Measurements from ENCODE around the gene PTPRT.

PTPRT gene

GRCh38 chr20:42549496-42549895 is 640.2 kb downstream of the PTPRT start:
- no peak for TF ChIP-seq CTCF (IDR thresholded peaks at IDR 0.05; ENCODE audit: extremely low read depth, insufficient read depth, missing control alignments)
- in situ Hi-C loops (cut with MboI; ENCODE audit: low pct_unique_long_range_greater_than_20kb, low sequenced_read_pairs, unreplicated experiment), result no loop called here
- DNase-seq (ENCODE audit: low spot score), result no peak

- DNase-seq (ENCODE audit: low spot score), result no peak
- TF ChIP-seq CTCF (IDR thresholded peaks at IDR 0.05; ENCODE audit: extremely low read depth, insufficient read depth, missing control alignments), result no peak
- in situ Hi-C loops (cut with MboI; ENCODE audit: low pct_unique_long_range_greater_than_20kb, low sequenced_read_pairs, unreplicated experiment), result no loop called here
Measured at GRCh38 chr20:42544926-42545325, 644.8 kb downstream of the PTPRT start.

- in situ Hi-C loops (cut with MboI; ENCODE audit: low pct_unique_long_range_greater_than_20kb, low sequenced_read_pairs, unreplicated experiment), result no loop called here
- no peak for TF ChIP-seq CTCF (IDR thresholded peaks at IDR 0.05; ENCODE audit: extremely low read depth, insufficient read depth, missing control alignments)
- DNase-seq (ENCODE audit: low spot score), result no peak
Measured at GRCh38 chr20:42532831-42533230, 656.9 kb downstream of the PTPRT start.

DNA sequence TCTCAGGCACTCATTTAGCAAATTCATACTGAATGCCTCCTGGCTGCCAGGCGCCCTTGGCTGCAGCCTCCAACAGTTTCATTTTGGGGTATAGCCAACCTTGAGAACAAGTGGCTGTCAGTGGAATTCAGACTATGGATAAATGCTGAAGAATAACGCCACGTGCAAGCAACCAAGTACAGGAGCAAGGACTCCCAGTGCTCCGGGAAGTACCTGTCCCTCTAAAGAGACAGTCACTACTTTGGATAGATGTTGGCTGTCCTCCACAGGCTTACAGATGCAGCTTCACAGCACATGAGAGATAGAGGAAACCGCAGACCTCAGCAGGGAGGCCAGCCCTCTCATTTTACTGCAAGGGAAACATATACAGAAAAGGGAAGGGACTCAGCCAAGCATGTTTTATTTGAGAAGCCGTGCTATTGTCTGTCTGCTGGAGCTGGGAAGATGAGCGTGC is 658.2 kb downstream of the PTPRT start:
- no peak for TF ChIP-seq CTCF (IDR thresholded peaks at IDR 0.05; ENCODE audit: extremely low read depth, insufficient read depth, missing control alignments)

DNA sequence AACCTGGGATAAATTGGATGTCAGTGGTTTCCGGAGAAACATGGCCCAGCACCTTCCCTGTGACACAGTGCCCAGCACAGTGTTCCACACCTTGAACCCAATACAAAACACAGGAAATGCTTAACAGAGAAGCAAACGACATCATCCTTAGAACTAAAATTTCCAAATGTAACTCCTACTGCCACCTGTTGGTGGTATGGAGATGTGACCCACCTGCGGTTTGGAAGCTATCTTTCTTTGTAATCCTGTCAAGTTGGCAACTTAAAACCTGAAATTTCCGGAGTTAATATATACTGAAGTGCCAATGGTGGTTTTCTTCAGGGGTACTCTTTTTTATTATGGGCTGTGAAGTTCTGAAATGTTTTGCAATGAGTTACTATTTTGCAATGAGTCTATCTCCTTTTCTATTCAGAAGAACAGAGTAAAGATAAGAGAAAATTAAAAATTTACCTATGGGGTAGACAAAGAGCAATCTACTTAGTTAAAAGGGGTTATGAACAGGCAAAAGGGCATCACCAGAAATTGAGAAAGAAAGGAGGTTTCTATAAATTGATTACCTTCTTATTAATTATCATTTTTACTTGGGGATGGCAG is 658.8 kb downstream of the PTPRT start:
- peak; percentile 18 for DNase-seq (ENCODE audit: low spot score)
- TF ChIP-seq CTCF (IDR thresholded peaks at IDR 0.05; ENCODE audit: extremely low read depth, insufficient read depth, missing control alignments), result peak; percentile 64
- in situ Hi-C loops (cut with MboI; ENCODE audit: low pct_unique_long_range_greater_than_20kb, low sequenced_read_pairs, unreplicated experiment), result no loop called here

More for the DNA sequence above, 658.2 kb downstream of the PTPRT start:
- no peak for DNase-seq (ENCODE audit: low spot score)
- in situ Hi-C loops (cut with MboI; ENCODE audit: low pct_unique_long_range_greater_than_20kb, low sequenced_read_pairs, unreplicated experiment), result no loop called here

GRCh38 chr20:42530191-42530590 is 659.5 kb downstream of the PTPRT start:
- TF ChIP-seq CTCF (IDR thresholded peaks at IDR 0.05; ENCODE audit: extremely low read depth, insufficient read depth, missing control alignments), result no peak
- DNase-seq (ENCODE audit: low spot score), result no peak
- in situ Hi-C loops (cut with MboI; ENCODE audit: low pct_unique_long_range_greater_than_20kb, low sequenced_read_pairs, unreplicated experiment), result no loop called here

Measured in GM13977 (cell line).